Common myeloid progenitor, CD34-positive (primary cell): ENCODE measurements around the gene GRK3.

ENCODE experiments used
- CTCF ChIA-PET: fragments of 350-600 bp; sonication (Branson Sonifier 250); formaldehyde crosslinking; loops from one replicate; lab custom pipeline; 2021; ENCODE audit warnings: antibody characterized with exemption; lab: Charles Lee
- POLR2A ChIA-PET: fragments of 350-600 bp; sonication (Branson Sonifier 250); formaldehyde crosslinking; loops from one replicate; lab custom pipeline; 2021; ENCODE audit warnings: antibody characterized with exemption; lab: Charles Lee
- DNase-seq, 3 donors: peaks; one replicate each; pipeline versions ENCODE4 v3.0.0 to v3.0.0-alpha.2; 2013
- H3K27ac ChIP-seq, 2 experiments: 1 replicate in 1 of 2; 2 replicates in 1 of 2; pipeline ENCODE4 v1.7.0; 2013; ENCODE audit warnings: inconsistent platforms in 2 of 2, low read length in 2 of 2, mild to moderate bottlenecking in 2 of 2, low read depth in 1 of 2, moderate library complexity in 1 of 2; ENCODE audit not compliant: severe bottlenecking in 2 of 2, insufficient read depth in 1 of 2, poor library complexity in 1 of 2
- H3K27me3 ChIP-seq, 5 experiments: replicated peaks in 2 of 5; 1 replicate in 3 of 5; 2 replicates in 2 of 5; pipeline versions ENCODE4 v1.6.1 to v1.7.0; 2013; ENCODE audit warnings: low read length in 4 of 5, mild to moderate bottlenecking in 2 of 5, moderate library complexity in 2 of 5, inconsistent platforms in 1 of 5; ENCODE audit not compliant: insufficient read depth in 5 of 5, control insufficient read depth in 4 of 5
- H3K36me3 ChIP-seq, 4 experiments: 1 replicate in 2 of 4; 2 replicates in 2 of 4; pipeline versions ENCODE4 v1.6.1 to v1.7.0; 2013; ENCODE audit warnings: low read length in 3 of 4, control low read depth in 1 of 4, mild to moderate bottlenecking in 1 of 4; ENCODE audit not compliant: control insufficient read depth in 4 of 4, insufficient read depth in 4 of 4
- H3K4me1 ChIP-seq, 4 experiments: 1 replicate in 3 of 4; 2 replicates in 1 of 4; pipeline versions ENCODE4 v1.6.1 to v1.7.1; 2013; ENCODE audit warnings: low read length in 3 of 4, mild to moderate bottlenecking in 3 of 4, control low read depth in 1 of 4, inconsistent platforms in 1 of 4, moderate library complexity in 1 of 4; ENCODE audit not compliant: control insufficient read depth in 4 of 4, insufficient read depth in 4 of 4; ENCODE audit errors: control extremely low read depth in 1 of 4
- H3K4me3 ChIP-seq, 7 experiments: 1 replicate in 4 of 7; 2 replicates in 3 of 7; pipeline versions ENCODE4 v1.5.1 to v1.7.0; 2013; ENCODE audit warnings: mild to moderate bottlenecking in 7 of 7, low read length in 6 of 7, moderate library complexity in 6 of 7, inconsistent platforms in 2 of 7, low read depth in 2 of 7, control low read depth in 1 of 7; ENCODE audit not compliant: insufficient read depth in 4 of 7, control insufficient read depth in 1 of 7; ENCODE audit errors: extremely low read depth in 1 of 7
- H3K9me3 ChIP-seq, 5 experiments: 1 replicate in 4 of 5; 2 replicates in 1 of 5; pipeline versions ENCODE4 v1.6.1 to v1.7.1; 2013; ENCODE audit warnings: low read length in 4 of 5, mild to moderate bottlenecking in 2 of 5, inconsistent platforms in 1 of 5, low read depth in 1 of 5, moderate library complexity in 1 of 5; ENCODE audit not compliant: control insufficient read depth in 4 of 5, insufficient read depth in 2 of 5; ENCODE audit errors: control extremely low read depth in 1 of 5
- WGBS: methylation state at CpG from one replicate; pipeline ENCODE4 v1.1.5; 2013; ENCODE audit not compliant: insufficient coverage; 5-methylcytosine and 5-hydroxymethylcytosine counted together

Gene GRK3

DNA sequence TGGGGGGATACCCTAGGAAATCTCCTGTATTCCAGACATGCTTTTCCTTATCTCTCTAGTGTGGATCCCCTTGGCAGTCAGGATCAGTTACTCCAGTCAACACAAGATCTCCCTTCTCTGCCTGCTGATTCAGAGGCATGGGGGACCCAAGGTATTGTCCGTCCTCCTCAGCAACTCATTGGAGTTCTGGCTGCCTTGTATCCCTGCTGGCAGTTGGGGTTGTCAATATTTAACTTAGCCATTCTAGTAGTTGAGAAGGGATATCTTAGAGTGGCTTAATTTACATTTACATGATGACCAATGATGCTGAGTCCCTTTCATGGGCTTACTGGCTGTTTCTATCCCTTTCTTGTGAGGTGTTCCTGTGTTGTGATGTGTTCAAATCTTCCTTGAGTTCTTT lies 74.2 kb downstream of the GRK3 start:
- peaks cover 0 to 17% (median 5%) of the 10 kb centered on the region in 5 experiments for H3K9me3 ChIP-seq
- H3K27me3 ChIP-seq = no peaks in the 10 kb centered on the region
- ChIA-PET POLR2A (no interaction called here), CTCF (no interaction called here)
- WGBS = 100% methylated on average over 1 of the region's 1 CpG
- H3K36me3 ChIP-seq = peaks cover 7 to 29% (median 16%) of the 10 kb centered on the region in 4 experiments
- H3K27ac ChIP-seq = no peak overlapping the region
- H3K4me1 ChIP-seq = no peaks in the 10 kb centered on the region
- H3K4me3 ChIP-seq = no peak overlapping the region
- DNase-seq = no peak

GRCh38 chr22:25641650-25642049 lies 77.2 kb downstream of the GRK3 start:
- H3K9me3 ChIP-seq = peaks cover 0 to 17% (median 5%) of the 10 kb centered on the region in 5 experiments
- no peak overlapping the region for H3K4me3 ChIP-seq
- H3K27me3 ChIP-seq = no peaks in the 10 kb centered on the region
- no peak overlapping the region for H3K27ac ChIP-seq
- ChIA-PET POLR2A (no interaction called here), CTCF (no interaction called here)
- 100% methylated on average over 1 of the region's 2 CpGs for WGBS
- H3K36me3 ChIP-seq = peaks cover 7 to 29% (median 17%) of the 10 kb centered on the region in 4 experiments
- no peak for DNase-seq
- no peaks in the 10 kb centered on the region for H3K4me1 ChIP-seq

DNA sequence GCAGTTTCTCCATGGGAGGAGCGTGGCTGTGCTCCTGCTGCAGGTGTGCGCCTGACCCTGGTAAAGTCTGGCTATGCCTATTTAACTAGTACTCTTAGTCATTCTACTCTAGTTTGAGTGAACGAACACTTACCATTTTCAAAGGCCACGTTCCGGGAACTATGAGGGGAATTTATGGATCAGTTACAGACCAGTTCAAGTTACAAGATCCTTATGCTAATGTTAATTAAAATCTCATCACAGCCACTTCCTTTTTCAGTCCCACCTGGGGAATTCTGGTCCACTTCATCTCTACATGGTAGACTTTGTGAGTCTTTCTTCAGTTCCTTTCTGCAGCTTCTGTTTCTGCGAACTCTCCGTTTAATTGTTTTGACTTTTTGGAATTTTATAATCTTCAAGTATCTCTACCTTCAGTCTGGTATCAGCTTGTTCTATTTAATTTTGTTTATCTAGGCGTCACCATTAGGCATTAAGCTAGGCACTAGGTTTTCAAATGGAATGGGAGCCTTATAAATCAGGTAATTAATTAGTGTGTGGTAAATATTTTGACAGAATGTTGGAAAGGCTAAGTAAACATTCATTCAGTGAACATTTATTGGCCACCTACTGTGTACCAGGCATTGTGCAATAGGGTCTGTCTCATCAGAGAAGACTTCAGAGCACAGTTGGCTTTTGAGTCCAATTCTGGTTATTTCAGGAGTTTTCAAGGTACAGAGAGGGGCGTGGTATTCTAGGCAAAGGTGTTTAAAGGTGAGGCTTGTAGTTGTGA lies 78.9 kb downstream of the GRK3 start:
- Histone ChIP-seq H3K4me3 (no peak overlapping the region), H3K36me3 (peaks cover 0 to 18% (median 9%) of the 10 kb centered on the region in 4 experiments), H3K27ac (no peak overlapping the region), H3K4me1 (no peaks in the 10 kb centered on the region), H3K27me3 (no peaks in the 10 kb centered on the region), H3K9me3 (peaks cover 0 to 7% (median 2%) of the 10 kb centered on the region in 5 experiments)
- POLR2A ChIA-PET = no interaction called here
- 97% methylated on average over 8 of the region's 9 CpGs for WGBS
- CTCF ChIA-PET = no interaction called here
- no peak for DNase-seq

GRCh38 chr22:25644122-25644521 lies 79.6 kb downstream of the GRK3 start:
- no peak for DNase-seq
- Histone ChIP-seq H3K4me3 (no peak overlapping the region), H3K27me3 (no peaks in the 10 kb centered on the region), H3K27ac (no peak overlapping the region), H3K9me3 (peaks cover 0 to 4% (median 0%) of the 10 kb centered on the region in 5 experiments), H3K4me1 (no peaks in the 10 kb centered on the region), H3K36me3 (peaks cover 0 to 12% (median 7%) of the 10 kb centered on the region in 4 experiments)
- POLR2A ChIA-PET = no interaction called here
- CTCF ChIA-PET = interaction anchor here (0.6 kb wide), 1 partner anchor 629 kb away, joined by 6 read pairs; no protein-coding TSS in a partner anchor
- WGBS = no CpG with 5 or more reads among the region's 3 CpGs

- no peaks in the 10 kb centered on the region for H3K9me3 ChIP-seq
- no peak overlapping the region for H3K4me3 ChIP-seq
- H3K36me3 ChIP-seq = peaks cover 3 to 12% (median 4%) of the 10 kb centered on the region in 4 experiments
- DNase-seq = no peak
- CTCF ChIA-PET = no interaction called here
- no peak overlapping the region for H3K27ac ChIP-seq
- H3K4me1 ChIP-seq = peaks cover 0 to 2% (median under 1%) of the 10 kb centered on the region in 4 experiments
- POLR2A ChIA-PET = no interaction called here
- WGBS = 80% methylated on average over 4 of the region's 6 CpGs
- H3K27me3 ChIP-seq = no peaks in the 10 kb centered on the region
Observed at GRCh38 chr22:25645266-25645665, 80.8 kb downstream of the GRK3 start.

DNA sequence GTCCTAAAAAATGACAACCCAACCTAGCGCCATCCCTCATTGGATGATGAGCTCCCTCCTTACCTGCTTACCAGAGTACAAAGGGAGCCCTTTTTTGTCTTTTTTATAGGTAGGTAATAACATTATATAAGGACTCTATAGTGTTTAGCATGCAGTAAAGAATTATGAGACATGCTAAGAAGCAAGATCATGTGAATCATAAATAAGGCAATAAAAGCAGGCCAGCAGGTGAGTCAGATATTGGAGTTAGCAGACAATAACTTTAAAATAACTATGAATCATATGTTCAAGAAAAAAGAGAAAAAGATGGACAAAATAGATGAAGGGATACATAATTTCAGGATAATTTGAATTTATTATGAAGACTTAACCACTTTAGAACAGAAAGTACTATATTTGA lies 81.5 kb downstream of the GRK3 start:
- CTCF ChIA-PET = no interaction called here
- H3K27me3 ChIP-seq = no peaks in the 10 kb centered on the region
- H3K4me1 ChIP-seq = peaks cover 0 to 7% (median 4%) of the 10 kb centered on the region in 4 experiments
- H3K4me3 ChIP-seq = no peak overlapping the region
- WGBS = no CpG with 5 or more reads among the region's 1 CpG
- H3K9me3 ChIP-seq = no peaks in the 10 kb centered on the region
- no peak for DNase-seq
- peaks cover 3 to 12% (median 4%) of the 10 kb centered on the region in 4 experiments for H3K36me3 ChIP-seq
- POLR2A ChIA-PET = no interaction called here
- no peak overlapping the region for H3K27ac ChIP-seq

- peaks cover 2 to 4% (median 2%) of the 10 kb centered on the region in 4 experiments for H3K36me3 ChIP-seq
- DNase-seq = peak; percentile 37 to 84 (median 73)
- POLR2A ChIA-PET = no interaction called here
Observed at GRCh38 chr22:25650833-25651232, 86.4 kb downstream of the GRK3 start.

More at GRCh38 chr22:25650833-25651232, 86.4 kb downstream of the GRK3 start:
- CTCF ChIA-PET = no interaction called here
- Histone ChIP-seq H3K27me3 (no peaks in the 10 kb centered on the region), H3K4me3 (no peak overlapping the region), H3K27ac (peak overlapping the region in 1 of 2 experiments; percentile 47), H3K9me3 (no peaks in the 10 kb centered on the region), H3K4me1 (peaks cover 0 to 14% (median 6%) of the 10 kb centered on the region in 4 experiments)
